HG02938 (cell line): ENCODE measurements around the gene GLG1.

ENCODE experiments used
- ATAC-seq: cut with Tn5 transposase; IDR thresholded peaks from one replicate; pipeline ENCODE4 v1.9.1; 2021; ENCODE audit warnings: mild to moderate bottlenecking, moderate library complexity; ENCODE audit not compliant: unreplicated experiment

GLG1 gene

DNA sequence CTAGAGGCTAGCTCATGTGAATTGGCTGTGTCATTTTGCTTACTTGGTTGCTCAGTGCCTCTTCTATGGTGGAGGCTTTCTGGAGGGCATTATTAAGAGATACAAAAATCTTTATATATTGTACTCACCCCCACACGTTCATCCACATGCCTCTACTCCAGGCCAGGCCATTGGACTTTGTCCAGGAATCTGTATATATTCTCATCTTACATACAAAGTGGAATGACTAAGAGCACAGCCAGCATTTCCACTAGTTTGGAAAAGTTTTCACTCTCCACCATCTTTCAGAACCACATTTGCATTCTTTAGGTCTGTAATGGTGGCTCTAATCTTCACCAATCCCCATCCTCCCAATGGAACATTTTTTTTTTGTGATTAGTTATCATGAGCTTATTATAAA is 4.8 kb upstream of the GLG1 start:
- no peak for ATAC-seq

DNA sequence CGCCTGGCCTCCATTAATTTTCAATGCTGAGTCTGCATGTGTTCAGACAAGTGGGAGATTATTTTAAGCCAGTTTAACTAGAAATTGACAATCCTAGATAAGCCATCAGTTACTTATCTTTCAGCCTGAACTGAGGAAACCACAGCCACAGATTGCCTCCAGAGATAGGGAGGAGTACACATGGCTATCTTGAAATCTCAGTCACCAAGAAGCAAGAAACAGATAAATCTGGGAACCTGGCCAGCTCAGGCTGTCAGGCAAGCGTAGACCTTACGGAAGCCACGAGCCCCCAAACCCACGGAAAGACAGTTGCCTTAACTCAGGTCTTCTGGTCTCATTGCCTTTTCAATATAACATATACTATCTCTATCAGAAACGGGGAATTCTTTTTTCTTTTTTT is 2.0 kb upstream of the GLG1 start:
- ATAC-seq: no peak

DNA sequence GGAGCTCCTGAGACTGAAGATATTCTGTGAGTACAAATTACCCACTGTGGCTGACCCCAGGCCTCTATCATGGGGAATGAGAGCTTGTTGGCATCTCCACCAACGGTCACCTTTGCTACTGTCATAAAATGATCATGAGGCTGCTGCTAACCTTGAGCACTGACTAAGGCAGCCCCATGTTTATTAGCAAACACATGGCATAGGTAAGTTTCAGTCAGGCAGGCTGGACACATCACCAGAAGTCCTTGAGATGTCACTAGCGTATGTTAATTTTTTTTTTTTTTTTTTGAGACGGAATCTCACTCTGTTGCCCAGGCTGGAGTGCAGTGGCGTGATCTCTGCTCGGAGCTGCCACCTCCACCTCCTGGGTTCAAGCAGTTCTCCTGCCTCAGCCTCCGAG is 1.5 kb upstream of the GLG1 start:
- ATAC-seq: no peak

DNA sequence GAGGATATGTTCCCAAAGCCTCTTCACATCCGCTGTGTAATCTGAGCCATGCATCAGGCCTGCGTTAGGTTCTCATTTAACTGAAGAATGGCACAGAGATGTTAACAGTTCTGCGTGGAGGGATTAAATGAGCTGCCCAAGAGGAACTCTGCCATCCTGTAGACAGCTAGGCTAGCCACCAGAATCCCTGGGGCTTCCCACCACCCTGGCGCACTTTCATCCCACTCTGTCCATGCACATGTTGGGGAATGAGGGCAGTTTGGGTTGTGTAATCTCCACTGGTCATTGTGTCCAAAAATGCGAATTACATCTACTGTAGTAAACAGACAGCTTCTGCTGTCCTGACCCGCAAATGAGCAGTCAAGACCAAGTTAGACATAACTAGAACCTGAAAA is 1.0 kb upstream of the GLG1 start:
- no peak for ATAC-seq

DNA sequence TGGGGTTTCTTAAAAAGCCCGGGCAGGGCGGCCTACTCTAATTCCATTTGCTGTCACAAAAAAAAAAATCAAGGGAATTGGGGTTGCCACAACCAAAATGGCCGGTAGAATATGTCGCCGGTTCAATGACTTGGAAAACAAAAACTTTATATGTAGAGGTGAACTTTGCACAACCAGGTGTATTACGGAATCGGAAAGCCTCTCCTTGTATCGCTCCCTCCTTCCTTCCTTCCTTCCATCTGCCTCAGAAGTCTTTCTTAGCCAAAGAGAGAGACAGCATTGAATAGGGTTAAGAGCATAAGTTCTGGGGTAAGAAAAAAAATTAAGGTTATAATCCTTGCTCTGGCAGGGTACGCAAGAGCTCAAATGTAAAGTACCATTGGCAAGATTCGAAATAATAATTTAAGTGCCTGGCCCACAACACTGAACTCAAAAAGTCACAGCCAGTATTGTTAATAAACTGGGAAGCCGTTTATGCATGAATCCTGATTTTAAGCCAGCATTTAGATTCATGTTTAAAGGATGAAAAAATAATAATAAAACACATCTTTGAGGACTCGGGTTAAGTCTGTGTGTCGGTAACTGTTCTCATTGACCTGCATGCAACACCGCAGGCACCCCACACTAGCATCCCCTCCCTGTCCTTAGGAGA is 522 bp upstream of the GLG1 start:
- ATAC-seq: peak; percentile 30

DNA sequence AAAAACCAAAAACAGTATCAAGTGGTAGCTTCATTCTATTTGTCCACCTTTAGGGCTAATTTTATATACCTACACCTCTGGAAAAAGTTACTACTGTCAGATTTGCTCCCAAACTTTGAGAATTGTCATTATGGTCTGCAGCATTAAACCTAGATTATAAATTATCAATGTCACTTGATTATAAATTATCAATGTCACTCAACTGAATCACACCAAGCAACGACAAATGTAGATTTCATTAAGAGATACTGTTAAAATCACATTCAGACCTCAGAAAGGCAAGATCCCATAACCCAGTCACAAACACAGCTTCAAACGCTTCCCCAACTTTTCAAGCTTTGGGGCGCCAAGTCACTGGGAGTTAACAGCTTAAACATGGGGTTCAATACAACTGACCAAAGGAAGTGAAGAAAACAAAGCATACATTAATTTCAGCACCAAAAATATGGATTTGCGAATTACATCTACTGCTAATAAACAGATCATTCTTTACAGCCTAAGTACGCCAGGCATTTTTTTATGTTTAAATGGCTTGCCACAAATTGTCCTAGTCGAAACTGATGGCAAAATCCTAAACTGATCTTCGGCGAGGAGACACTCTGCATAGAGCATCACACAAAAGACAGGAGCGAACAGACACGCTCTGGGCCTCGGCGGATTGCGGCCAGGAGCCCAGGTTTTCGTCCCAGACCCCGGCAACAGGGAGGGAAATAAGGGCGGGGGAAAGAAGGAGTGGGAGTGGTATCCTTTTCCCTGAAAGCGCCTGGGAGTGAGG is 981 bp downstream of the GLG1 start:
- ATAC-seq: no peak

DNA sequence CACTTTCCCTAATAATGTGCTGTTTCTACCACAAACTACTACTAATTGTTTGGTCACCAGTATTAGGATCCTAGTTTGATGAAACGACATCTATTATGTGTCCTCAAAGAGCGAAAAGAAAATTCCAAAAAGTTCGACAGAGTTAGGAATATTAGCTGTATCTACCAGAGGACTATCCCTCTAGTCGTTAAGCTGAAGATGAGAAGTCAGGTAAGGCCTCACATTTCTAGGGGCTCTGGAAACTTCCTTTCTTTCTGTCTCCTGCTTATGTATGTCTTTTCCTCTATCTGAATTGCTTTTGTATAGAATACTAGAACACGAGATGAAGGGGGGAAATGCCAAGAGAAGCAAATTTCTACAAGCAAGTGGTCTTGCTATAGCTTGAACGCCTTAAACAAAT is 1.6 kb downstream of the GLG1 start:
- ATAC-seq: no peak

DNA sequence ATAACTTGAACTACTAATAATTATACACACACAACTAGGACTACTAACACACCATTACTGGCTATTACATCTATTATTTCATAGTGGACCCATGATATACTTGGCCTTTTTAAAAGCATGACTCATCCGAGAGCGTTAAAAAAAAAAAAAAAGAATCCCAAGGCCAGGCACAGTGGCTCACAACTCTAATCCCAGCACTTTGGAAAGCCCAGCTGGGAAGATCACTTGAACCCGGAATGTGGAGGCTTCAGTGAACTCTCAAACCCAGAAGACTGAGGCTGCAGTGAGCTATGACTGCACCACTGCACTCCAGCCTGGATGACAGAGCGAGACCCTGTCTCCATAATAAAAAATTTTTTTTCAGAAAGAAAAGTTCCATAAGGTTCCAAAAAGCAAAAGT is 3.1 kb downstream of the GLG1 start:
- ATAC-seq: no peak

DNA sequence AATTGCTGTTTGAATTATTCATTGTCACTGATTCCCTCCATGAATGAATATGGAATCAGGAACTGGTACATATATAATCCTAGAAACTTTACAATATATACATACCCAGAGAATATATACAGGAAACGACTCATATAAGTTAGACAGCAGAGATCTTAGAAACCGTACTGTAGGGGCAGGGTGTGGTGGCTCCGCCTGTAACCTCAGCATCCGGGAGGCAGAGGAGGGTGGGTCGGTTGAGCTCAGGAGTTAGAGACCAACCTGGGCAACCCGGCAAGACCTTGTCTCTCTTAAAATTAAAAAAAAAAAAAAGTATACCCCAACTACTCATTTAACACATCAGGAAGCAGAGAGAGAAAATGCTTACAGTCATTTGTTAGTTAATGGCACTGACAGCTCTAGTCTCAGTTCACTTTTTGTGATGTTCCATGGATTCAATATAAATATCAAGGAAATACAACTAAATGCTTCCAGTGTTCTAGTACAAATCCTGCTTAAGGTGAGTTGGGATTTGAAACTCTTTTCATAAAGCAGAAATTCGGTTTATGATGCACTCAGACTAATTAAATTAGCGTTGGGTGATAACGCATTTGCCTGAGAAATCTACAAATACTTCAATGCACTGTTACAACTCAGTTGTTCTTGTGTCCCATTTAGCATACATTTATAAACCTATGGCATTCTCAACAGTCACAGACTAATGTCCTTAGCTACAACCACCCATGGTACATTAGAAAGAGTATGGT is 5.6 kb downstream of the GLG1 start:
- no peak for ATAC-seq

DNA sequence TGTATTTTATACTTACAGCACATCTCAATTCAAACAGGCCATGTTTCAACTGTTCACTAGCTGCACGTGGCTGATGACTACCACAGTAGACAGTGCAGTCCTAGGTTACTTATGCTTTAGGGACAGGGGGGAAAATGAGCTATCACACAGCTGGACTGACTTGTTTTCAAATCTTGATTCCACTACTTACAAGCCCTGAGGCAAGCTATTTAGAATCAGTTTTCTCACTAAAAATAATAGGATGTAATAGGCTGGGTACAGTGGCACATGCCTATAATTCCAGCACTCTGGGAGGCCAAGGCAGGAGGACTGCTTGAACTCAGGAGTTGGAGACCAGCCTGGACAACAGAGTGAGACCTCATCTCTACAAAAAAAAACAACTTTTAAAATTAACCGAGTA is 10.3 kb downstream of the GLG1 start:
- no peak for ATAC-seq

DNA sequence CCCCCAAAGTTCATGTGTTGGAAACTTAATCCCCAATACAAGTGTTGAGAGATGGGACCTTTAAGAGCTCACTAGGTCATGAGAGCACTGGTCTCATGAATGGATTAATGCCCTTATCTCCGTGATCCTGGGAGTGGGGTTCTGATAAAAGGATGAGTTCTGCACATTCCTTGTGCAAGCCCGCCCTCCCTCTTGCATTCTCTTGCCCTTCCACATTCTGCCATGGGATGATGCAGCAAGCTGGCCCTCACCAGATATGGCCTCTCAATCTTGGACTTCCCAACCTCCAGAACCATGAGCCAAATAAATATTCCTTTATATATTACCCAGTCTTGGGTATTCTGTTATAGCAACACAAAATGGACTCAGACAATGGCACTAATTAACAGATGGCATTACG is 14.1 kb downstream of the GLG1 start:
- ATAC-seq: no peak

DNA sequence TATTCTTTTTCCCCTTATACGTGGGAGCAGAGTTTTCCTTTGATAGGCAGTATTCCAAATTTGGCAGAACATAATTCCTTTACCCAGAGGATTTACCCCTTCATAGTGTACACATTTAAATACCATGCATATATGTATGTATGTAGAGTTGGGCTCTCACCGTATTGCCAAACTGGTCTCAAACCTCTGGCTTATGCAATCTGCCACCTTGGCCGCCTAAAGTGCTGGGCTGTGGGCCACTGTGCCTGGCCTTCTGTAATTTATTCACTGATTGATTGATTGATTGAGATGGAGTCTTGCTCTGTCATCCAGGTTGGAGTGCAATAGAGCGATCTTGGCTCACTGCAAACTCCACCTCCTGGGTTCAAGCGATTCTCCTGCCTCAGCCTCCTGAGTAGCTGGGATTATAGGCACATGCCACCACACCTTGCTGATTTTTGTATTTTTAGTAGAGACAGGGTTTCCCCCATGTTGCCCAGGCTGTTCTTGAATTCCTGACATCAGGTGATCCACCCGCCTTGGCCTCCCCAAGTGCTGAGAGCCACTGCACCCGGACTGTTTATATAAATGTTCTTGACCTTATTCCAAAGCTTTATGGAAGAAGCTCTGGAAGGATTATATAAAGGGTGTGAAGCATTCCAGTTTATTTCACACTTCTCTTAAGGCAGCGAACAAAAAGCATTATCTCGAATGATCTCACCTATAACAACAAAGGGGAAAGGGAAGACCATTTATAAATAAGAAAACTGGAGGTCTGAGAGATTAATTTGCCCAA is 14.9 kb downstream of the GLG1 start:
- ATAC-seq: no peak

DNA sequence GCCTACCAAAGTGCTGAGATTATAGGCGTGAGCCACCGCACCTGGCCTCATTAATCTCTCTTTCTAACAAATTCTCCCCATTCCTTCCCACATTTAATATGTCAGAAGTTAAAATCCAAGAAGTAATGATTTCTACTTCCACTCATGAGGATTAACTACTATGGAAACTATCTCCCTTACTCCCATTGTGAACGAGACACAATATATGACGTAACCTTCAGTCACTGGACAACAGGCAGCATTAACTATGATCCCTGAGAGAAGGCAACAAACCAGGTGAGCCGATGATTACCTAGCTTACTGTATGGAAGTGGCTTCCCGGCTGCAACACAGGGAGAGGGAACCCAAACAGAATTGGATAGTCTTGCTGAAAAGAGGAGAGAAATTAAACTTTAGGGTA is 20.0 kb downstream of the GLG1 start:
- ATAC-seq: no peak

DNA sequence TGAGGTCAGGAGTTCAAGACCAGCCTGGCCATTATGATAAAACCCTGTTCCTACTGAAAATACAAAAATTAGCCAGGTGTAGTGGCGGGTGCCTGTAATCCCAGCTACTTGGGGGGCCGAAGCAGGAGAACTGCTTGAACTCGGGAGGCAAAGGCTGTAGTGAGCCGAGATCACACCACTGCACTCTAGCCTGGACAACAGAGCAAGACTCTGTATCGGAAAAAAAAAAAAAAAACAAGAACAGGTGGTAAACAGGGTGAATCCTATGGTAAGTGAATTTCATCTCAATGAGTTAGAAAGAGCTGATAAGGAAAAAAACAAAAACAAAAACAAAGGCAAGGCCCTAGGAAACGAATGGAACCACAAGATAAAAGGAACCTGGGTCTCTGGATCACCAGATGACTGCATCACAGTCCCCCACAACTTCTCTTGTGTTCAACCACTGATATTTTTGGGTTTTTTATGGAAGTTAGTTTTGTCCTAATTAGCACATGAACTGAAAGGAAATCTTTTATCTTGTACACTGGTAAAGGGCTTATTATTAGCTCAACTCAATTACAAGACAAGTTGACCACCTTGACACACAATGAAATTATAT is 21.0 kb downstream of the GLG1 start:
- no peak for ATAC-seq

DNA sequence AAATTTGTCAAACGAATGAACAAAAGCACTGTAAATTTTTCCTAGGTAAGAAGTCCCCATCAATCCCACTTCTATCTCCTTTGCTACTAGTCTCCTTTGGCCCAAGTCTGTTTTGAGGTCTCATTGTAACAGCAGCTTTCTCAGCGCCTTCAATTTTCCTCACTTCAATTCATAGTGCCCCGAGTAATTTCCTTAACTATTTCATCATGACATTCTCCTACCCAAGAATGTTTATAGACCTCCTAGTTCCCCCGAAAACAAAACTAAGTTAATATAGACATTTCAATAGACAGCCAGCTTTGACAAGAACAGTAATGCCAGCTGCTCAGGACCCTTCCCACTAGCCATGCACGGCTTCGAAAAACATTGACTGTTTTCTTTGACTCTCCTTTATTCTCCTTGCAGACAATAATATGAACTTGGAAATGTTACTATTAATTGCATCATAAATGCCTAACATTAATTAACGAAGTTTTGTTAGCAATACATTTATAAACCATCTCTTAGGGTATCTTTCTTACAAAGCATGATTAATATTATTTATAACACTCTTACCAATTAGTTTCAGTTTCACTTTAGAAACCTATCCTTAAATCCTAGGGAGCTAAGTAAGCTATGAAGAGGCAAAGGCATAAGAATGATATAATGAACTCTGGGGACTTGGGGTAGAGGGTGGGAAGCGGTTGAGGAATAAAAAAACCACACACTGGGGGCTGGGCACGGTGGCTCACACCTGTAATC is 22.8 kb downstream of the GLG1 start:
- ATAC-seq: no peak

DNA sequence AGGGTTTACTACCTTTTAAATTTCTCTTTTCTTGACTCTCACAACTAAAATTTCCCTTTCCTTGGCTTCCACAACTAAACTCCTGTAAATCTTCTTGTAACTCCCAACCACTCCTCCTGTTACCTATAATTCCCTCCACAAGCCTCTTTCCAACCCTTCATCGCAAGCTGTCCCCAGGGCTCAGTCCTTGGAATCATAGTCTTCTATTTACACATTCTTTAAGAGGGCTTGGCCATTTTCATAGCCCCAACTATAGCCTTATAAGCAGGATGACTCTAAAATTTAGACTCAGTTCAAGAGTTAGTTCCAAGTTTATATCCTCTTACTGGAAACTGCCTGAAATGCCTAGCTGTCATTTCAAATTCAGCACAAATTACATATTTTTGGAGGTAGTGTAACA is 23.9 kb downstream of the GLG1 start:
- ATAC-seq: no peak

DNA sequence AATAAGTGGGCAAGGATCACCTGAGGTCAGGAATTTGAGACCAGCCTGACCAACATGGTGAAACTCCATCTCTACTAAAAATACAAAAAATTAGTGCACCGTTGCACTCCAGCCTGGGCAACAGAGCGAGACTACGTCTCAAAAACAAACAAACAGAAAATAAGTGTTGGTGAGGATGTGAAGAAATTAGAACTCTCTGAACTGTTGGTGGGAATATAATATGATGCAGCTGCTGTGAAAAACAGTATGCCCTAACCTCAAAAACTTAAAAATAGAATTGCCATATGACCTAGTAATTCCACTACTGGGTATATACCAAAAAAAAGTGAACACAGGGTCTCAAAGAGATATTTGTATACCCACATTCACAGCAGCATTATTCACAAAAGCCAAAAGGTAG is 26.1 kb downstream of the GLG1 start:
- ATAC-seq: no peak

DNA sequence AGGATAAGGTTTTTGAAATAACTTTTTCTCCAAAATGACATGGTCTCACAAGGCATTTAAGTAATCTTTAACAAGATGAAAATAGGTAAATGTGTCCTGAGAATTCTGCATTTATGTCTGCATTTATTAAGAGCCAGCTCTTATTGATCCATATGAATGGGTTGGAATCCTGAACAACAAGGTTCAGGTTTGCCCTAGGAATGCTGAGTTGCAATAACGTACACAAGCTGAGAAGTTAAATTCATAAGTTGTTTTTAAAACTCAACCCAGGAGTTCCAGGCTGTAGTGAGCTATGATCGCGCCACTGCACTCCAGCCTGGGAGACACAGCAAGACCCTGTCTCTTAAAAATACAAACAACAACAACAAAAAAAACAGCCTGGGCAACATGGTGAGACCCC is 28.1 kb downstream of the GLG1 start:
- ATAC-seq: no peak

DNA sequence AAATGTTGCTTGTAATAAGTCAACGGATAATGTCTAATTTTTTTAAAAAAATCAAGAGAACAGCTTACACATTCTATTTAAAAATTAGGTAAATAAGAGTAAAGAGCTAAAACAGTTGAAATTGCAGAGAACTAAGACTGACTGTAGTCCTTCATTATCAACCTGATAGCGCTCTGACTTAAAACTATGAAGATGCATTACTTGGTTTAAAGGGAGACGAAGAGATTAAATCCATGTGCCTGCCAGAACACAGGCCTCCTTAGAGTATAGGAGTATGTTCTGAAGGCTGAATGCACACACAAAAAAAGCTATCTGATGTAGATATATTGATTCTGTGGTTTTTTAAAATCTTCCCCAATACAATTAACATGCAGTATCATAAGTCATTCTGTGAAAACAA is 28.5 kb downstream of the GLG1 start:
- no peak for ATAC-seq

DNA sequence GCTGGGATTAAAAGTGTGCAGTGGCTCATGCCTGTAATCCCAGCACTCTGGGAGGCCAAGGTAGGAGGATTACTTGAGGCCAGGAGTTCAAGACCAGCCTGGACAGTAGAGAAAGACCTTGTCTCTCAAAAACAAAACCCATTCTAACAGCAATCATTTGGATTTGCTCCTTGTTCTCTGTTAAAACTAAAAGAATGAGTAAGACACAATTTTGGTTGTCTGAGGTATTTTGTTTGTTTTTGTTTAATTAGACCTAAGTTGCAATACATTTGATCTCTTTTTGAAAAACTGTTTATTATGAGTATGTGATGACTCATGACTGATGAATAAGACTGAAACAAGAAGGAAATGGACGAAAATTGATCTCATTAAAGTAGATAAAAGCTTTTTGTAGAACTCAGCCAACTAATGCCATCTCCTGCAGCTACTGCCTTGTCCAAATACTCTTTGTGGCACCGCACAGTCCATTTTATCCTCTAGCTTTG is 29.0 kb downstream of the GLG1 start:
- ATAC-seq: no peak
